Keratinocyte (primary cell): ENCODE results near the gene AEBP1. TPM values are rescaled to one million over a fixed set of nuclear protein-coding genes. Genes with fewer than 3 reads are reported as not detected.
A peak's percentile ranks its signal among the peaks of the same experiment; 100 is the strongest.

Experiments used
- DNase-seq: peaks from one replicate; pipeline ENCODE4 v3.0.0-alpha.2; 2011; ENCODE audit warnings: low read depth, missing footprints, low spot score
- FAIRE-seq: peaks from 2 replicates; lab custom pipeline; 2011; peaks lifted over from hg19 to GRCh38; lab: Jason Lieb, UNC
- H2AFZ ChIP-seq: 2 replicates; pipeline ENCODE4 v1.6.0; 2012; ENCODE audit warnings: low read length, control low read depth, inconsistent platforms; ENCODE audit not compliant: control insufficient read depth
- H3K27ac ChIP-seq: 2 replicates; pipeline ENCODE4 v1.5.1; 2011; ENCODE audit warnings: low read length; ENCODE audit not compliant: control insufficient read depth, insufficient read depth
- H3K27me3 ChIP-seq: 3 replicates; pipeline ENCODE4 v1.6.0; 2011; ENCODE audit warnings: low read length; ENCODE audit not compliant: control insufficient read depth, insufficient read depth; ENCODE audit errors: extremely low read depth
- H3K36me3 ChIP-seq, 2 experiments: 2 replicates in 1 of 2; 3 replicates in 1 of 2; pipeline ENCODE4 v1.5.1; 2011; ENCODE audit warnings: low read length in 2 of 2, mild to moderate bottlenecking in 1 of 2; ENCODE audit not compliant: control insufficient read depth in 2 of 2, insufficient read depth in 2 of 2; ENCODE audit errors: extremely low read depth in 1 of 2
- H3K4me1 ChIP-seq: 3 replicates; pipeline ENCODE4 v1.5.1; 2011; ENCODE audit warnings: low read length; ENCODE audit not compliant: control insufficient read depth, insufficient read depth; ENCODE audit errors: extremely low read depth
- H3K4me2 ChIP-seq: 3 replicates; pipeline ENCODE4 v1.6.0; 2011; ENCODE audit warnings: low read depth, low read length; ENCODE audit not compliant: control insufficient read depth, insufficient read depth; ENCODE audit errors: extremely low read depth
- H3K4me3 ChIP-seq, 3 experiments: fragments of 200-600 bp in 1 of 3; sonication (generic) in 1 of 3; 2 replicates in 2 of 3; 3 replicates in 1 of 3; pipeline ENCODE4 v1.5.1; 2011 to 2016; ENCODE audit warnings: low read length in 3 of 3, mild to moderate bottlenecking in 3 of 3, control low read depth in 2 of 3, inconsistent platforms in 1 of 3, low read depth in 1 of 3, mixed read lengths in 1 of 3, mixed run types in 1 of 3, moderate library complexity in 1 of 3; ENCODE audit not compliant: control insufficient read depth in 2 of 3, insufficient read depth in 2 of 3; ENCODE audit errors: extremely low read depth in 1 of 3
- H3K79me2 ChIP-seq: 2 replicates; pipeline ENCODE4 v1.6.0; 2012; ENCODE audit warnings: low read length; ENCODE audit not compliant: control insufficient read depth, insufficient read depth
- H3K9ac ChIP-seq: 3 replicates; pipeline ENCODE4 v1.6.0; 2011; ENCODE audit warnings: low read length; ENCODE audit not compliant: control insufficient read depth, insufficient read depth; ENCODE audit errors: extremely low read depth
- H3K9me1 ChIP-seq: 3 replicates; pipeline ENCODE4 v1.6.0; 2011; ENCODE audit warnings: low read length; ENCODE audit not compliant: control insufficient read depth, insufficient read depth; ENCODE audit errors: extremely low read depth
- H3K9me3 ChIP-seq: 2 replicates; pipeline ENCODE4 v1.5.1; 2012; ENCODE audit warnings: low read depth, low read length; ENCODE audit not compliant: control insufficient read depth
- H4K20me1 ChIP-seq: 3 replicates; pipeline ENCODE4 v1.6.0; 2011; ENCODE audit warnings: low read length; ENCODE audit not compliant: control insufficient read depth, insufficient read depth; ENCODE audit errors: extremely low read depth
- CTCF ChIP-seq, 3 experiments: IDR thresholded peaks in 1 of 3; conservative IDR thresholded peaks in 1 of 3; optimal IDR thresholded peaks in 1 of 3; 2 replicates in 2 of 3; 3 replicates in 1 of 3; pipeline versions ENCODE3 to v1.5.1; 2011; ENCODE audit warnings: low read length in 3 of 3, mild to moderate bottlenecking in 3 of 3, moderate library complexity in 2 of 3, control low read depth in 1 of 3, inconsistent platforms in 1 of 3; ENCODE audit not compliant: insufficient read depth in 2 of 3; ENCODE audit errors: extremely low read depth in 1 of 3
- EZH2 ChIP-seq: IDR thresholded peaks from one replicate; pipeline ENCODE4 v1.6.1; 2012; ENCODE audit warnings: inconsistent platforms, mild to moderate bottlenecking, low read length, moderate library complexity
- dilution Hi-C: fragments of 300-500 bp; cut with MboI; formaldehyde crosslinking; loops from one replicate; pipeline ENCODE4 v1.7.0; 2020; ENCODE audit warnings: low sequenced_read_pairs; ENCODE audit not compliant: extremely low pct_ligation_motif_present
- polyA plus RNA-seq, 5 experiments: library from polyadenylated mRNA; depleted of rRNA in 3 of 5; stranded (reverse) in 3 of 5; stranded (forward) in 1 of 5; unstranded in 1 of 5; fragments of >200 nt; gene quantifications; 1 replicate in 1 of 5; 2 replicates in 3 of 5; 3 replicates in 1 of 5; pipeline versions ENCODE4 v1.2.1 to v1.2.3, GENCODE V29; 2011 to 2012; ENCODE audit warnings: missing spikeins in 2 of 5, low read depth in 1 of 5, low replicate concordance in 1 of 5

Gene AEBP1
- polyA plus RNA-seq, 1 donor (not counting 4 experiments of a cell fraction or from before 2014, with no cell fraction given) = 0.03 TPM

- H3K36me3 ChIP-seq = no peaks in the 10 kb centered on the region
- H3K27me3 ChIP-seq = no peaks in the 10 kb centered on the region
- no peaks in the 10 kb centered on the region for H3K79me2 ChIP-seq
- dilution Hi-C loops = no loop called here
- H3K27ac ChIP-seq = no peak overlapping the region
- H3K9me3 ChIP-seq = no peaks in the 10 kb centered on the region
- no peaks in the 10 kb centered on the region for H3K9me1 ChIP-seq
- peaks cover 26% of the 10 kb centered on the region for H3K4me1 ChIP-seq
- H4K20me1 ChIP-seq = no peaks in the 10 kb centered on the region
- DNase-seq (no peak), FAIRE-seq (no peak)
- no peak overlapping the region for H3K4me2 ChIP-seq
- H3K4me3 ChIP-seq = no peak overlapping the region
- no peak for TF ChIP-seq CTCF (optimal IDR thresholded peaks at IDR 0.05 in 1 of 3, IDR thresholded peaks at IDR 0.05 in 1 of 3, conservative IDR thresholded peaks at IDR 0.05 in 1 of 3; ENCODE audit: extremely low read depth in 1 of 3, insufficient read depth in 2 of 3, low read length in 3 of 3)
- TF ChIP-seq EZH2 = no peak
- no peak overlapping the region for H2AFZ ChIP-seq
- no peak overlapping the region for H3K9ac ChIP-seq
Observed at GRCh38 chr7:44068054-44068453, 36.1 kb upstream of the AEBP1 start.

GRCh38 chr7:44071726-44072363 is 32.3 kb upstream of the AEBP1 start:
- peaks cover 0 to 5% of the 10 kb centered on the region in 2 experiments for H3K36me3 ChIP-seq
- no peaks in the 10 kb centered on the region for H4K20me1 ChIP-seq
- TF ChIP-seq EZH2 (no peak), CTCF (optimal IDR thresholded peaks at IDR 0.05 in 1 of 3, IDR thresholded peaks at IDR 0.05 in 1 of 3, conservative IDR thresholded peaks at IDR 0.05 in 1 of 3; ENCODE audit: extremely low read depth in 1 of 3, insufficient read depth in 2 of 3, low read length in 3 of 3) (no peak)
- H3K4me2 ChIP-seq = peak overlapping the region; percentile 68
- H2AFZ ChIP-seq = no peak overlapping the region
- DNase-seq (no peak), FAIRE-seq (peak; percentile 13)
- peak overlapping the region; percentile 82 for H3K27ac ChIP-seq
- H3K4me1 ChIP-seq = peaks cover 36% of the 10 kb centered on the region
- no peaks in the 10 kb centered on the region for H3K79me2 ChIP-seq
- H3K9ac ChIP-seq = peak overlapping the region; percentile 13
- H3K4me3 ChIP-seq = peak overlapping the region in 1 of 3 experiments; percentile 18
- H3K9me1 ChIP-seq = peaks cover 3% of the 10 kb centered on the region
- dilution Hi-C loops = no loop called here
- no peaks in the 10 kb centered on the region for H3K9me3 ChIP-seq
- no peaks in the 10 kb centered on the region for H3K27me3 ChIP-seq
